Mesodermal cell (in vitro differentiated cells): Measurements from ENCODE around the gene BORCS5.
"Not testable (repeated sequence)": the region's sequence is repeated elsewhere in the genome, so short reads cannot be mapped to it uniquely, and the experiment has no call there.

Experiments used
- H3K27ac ChIP-seq: 2 replicates; pipeline ENCODE4 v1.7.0; 2013; ENCODE audit warnings: mild to moderate bottlenecking, low read depth, low read length, moderate library complexity; ENCODE audit not compliant: severe bottlenecking
- H3K36me3 ChIP-seq: 2 replicates; pipeline ENCODE4 v1.7.1; 2013; ENCODE audit warnings: mild to moderate bottlenecking, low read length, moderate library complexity; ENCODE audit not compliant: control insufficient read depth, insufficient read depth
- H3K4me1 ChIP-seq: one replicate; pipeline ENCODE4 v1.7.1; 2013; ENCODE audit warnings: mild to moderate bottlenecking, low read length; ENCODE audit not compliant: insufficient read depth, control insufficient read depth, poor library complexity, severe bottlenecking
- H3K4me3 ChIP-seq: 2 replicates; pipeline ENCODE4 v1.7.0; 2013; ENCODE audit warnings: low read length, control low read depth, mild to moderate bottlenecking; ENCODE audit not compliant: insufficient read depth, poor library complexity, severe bottlenecking; ENCODE audit errors: extremely low read depth
- H3K9me3 ChIP-seq: 2 replicates; pipeline ENCODE4 v1.7.1; 2013; ENCODE audit warnings: mild to moderate bottlenecking, low read length, moderate library complexity; ENCODE audit not compliant: control insufficient read depth
- WGBS, 2 experiments: methylation state at CpG; one replicate each; pipeline ENCODE4 v1.1.5; 2013; ENCODE audit warnings: missing lambda C conversion rate in 2 of 2; ENCODE audit not compliant: insufficient coverage in 2 of 2; 5-methylcytosine and 5-hydroxymethylcytosine counted together

BORCS5 gene

DNA sequence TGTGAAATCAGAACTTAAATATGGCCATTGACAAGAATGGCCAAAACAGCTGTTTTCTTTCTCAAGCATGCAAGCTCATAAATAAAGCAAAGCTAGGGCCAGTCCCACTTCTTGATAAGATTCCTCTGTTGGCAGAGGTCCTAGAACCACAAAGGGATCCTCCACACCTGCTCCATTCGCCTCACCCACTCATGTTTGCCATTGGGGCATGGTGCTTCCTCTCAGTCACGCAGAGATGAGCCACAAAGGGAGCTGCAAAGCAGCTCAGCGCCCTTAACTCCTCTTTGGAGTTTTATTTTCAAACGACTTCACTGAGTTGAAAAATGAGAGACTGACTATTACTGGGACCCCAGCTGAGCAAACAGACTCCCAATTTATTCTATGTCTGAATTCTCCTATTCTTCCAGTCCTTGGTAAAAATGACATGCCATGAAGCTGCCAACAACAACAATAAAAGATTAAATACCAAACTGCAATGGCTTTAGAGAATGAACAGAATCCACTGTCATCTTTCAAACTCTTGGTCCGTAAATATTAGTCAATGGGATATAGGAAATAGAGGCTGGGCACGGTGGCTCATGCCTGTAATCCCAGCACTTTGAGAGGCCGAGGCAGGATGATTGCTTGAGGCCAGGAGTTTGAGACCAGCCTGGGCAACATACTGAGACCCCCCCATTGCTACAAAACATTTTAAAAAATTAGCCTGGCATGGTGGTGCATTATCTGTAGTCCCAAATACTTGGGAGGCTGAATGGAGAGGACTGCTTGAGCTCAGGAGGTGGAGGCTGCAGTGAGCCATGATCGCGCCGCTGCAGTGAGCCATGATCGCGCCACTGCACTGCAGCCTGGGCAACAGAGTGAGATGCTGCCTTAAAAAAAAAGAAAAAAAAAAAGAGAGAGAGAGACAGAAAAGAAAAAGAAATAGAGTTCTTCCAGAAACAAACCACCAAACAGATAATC is 23.2 kb upstream of the BORCS5 start:
- Histone ChIP-seq H3K36me3 (no peaks in the 10 kb centered on the region), H3K27ac (no peak overlapping the region), H3K9me3 (no peaks in the 10 kb centered on the region), H3K4me1 (no peaks in the 10 kb centered on the region), H3K4me3 (no peak overlapping the region)
- WGBS, 2 experiments, result 83 to 91% methylated on average over 6 to 9 of the region's 12 CpGs

DNA sequence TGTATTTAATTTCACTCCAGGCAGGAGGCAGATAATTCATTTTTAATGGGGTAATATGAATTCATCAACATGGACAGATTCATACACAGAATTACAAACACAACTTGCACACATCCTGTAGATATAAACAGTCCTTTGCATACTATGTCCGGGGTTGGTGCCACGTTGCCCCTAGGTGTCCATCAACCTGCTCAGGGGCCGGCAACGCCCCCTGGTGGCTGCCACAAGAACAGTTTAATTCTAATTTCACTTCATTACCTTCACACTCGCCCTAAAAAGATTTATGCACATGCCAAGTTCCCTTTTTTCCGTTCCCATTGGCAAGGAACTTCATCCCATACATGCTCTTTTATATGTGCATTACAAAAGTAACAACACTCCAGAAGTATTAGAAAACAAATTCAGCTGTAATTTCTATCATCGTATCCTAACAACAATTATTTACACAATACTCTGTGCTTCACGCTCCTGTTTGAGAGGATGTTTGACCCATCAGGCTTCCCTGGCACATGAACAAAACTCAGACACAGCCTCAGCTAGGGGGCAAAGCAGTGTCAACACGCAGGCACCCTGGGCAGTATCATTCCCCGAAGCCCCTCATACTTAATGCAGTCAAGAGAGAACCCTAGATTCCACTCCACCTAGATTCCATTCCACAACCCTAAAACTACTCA is 22.4 kb upstream of the BORCS5 start:
- Histone ChIP-seq H3K9me3 (no peaks in the 10 kb centered on the region), H3K36me3 (no peaks in the 10 kb centered on the region), H3K4me3 (no peak overlapping the region), H3K27ac (no peak overlapping the region), H3K4me1 (no peaks in the 10 kb centered on the region)
- WGBS, 2 experiments, result 26 to 44% methylated on average over 8 to 10 of the region's 10 CpGs

DNA sequence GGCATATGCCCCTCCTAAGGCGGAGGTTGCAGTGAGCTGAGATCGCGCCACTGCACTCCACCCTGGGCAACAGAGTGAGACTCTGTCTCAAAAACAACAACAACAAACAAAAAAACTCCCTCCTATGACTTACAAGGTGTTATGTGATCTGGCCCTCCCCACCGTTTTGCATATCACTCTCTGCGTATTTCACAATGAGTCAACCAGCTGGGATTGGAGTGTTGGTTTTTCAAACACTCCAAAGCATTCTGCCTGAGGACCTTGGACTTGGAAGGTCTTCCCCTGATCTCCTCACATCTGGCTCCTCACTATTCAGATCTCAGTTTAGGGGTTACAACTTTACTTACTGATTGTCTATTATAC is 20.8 kb upstream of the BORCS5 start:
- Histone ChIP-seq H3K36me3 (no peaks in the 10 kb centered on the region), H3K4me1 (no peaks in the 10 kb centered on the region), H3K4me3 (no peak overlapping the region), H3K9me3 (no peaks in the 10 kb centered on the region), H3K27ac (no peak overlapping the region)
- 81 to 100% methylated on average over 3 to 5 of the region's 5 CpGs for WGBS, 2 experiments

DNA sequence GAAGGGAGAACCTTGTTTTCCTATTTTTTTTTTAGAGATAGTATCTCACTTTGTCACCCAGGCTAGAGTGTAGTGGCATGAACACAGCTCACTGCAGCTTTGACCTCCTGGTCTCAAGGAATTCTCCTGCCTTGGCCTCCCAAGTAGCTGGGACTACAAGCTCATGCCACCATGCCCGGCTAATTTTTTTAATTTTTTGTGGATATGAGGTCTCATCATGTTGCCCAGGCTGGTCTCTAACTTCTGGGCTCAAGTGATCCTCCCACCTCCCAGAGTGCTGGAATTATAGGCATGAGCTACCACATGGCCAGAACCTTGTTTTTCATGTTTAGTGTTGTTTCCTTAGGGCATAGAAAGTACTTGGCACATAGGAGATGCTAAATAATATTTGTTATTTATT is 20.4 kb upstream of the BORCS5 start:
- no CpG with 5 or more reads among the region's 1 CpG for WGBS, 2 experiments
- Histone ChIP-seq H3K4me1 (no peaks in the 10 kb centered on the region), H3K36me3 (no peaks in the 10 kb centered on the region), H3K27ac (no peak overlapping the region), H3K9me3 (no peaks in the 10 kb centered on the region), H3K4me3 (no peak overlapping the region)

DNA sequence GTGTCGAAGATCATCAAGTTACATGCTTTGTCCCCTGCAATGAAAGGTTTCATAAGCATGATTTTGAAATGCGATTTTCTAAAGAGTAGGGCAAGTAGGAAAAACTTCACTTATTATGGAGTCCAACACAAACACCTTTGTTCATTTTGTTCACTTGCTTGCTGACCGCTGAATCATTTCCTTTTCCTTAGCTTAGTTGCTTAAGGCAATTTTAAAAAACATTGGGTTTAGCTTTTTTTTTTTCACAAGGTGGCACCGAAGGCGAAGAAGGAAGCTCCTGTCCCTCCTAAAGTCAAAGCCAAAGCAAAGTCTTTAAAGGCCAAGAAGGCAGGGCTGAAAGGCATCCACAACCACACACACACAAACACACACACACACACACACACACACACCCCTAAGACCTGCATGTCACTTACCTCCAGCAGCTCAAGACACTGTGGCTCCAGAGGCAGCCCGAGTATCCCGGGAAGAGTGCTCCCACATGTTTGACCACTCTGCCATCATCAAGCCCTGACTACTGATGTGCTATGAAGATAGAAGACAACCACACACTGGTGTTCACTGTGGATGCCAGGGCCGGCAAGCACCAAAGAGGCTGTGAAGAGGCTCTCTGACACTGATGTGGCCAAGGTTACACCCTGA is 18.2 kb upstream of the BORCS5 start:
- WGBS, 2 experiments, result 94 to 100% methylated on average over 3 to 4 of the region's 8 CpGs

DNA sequence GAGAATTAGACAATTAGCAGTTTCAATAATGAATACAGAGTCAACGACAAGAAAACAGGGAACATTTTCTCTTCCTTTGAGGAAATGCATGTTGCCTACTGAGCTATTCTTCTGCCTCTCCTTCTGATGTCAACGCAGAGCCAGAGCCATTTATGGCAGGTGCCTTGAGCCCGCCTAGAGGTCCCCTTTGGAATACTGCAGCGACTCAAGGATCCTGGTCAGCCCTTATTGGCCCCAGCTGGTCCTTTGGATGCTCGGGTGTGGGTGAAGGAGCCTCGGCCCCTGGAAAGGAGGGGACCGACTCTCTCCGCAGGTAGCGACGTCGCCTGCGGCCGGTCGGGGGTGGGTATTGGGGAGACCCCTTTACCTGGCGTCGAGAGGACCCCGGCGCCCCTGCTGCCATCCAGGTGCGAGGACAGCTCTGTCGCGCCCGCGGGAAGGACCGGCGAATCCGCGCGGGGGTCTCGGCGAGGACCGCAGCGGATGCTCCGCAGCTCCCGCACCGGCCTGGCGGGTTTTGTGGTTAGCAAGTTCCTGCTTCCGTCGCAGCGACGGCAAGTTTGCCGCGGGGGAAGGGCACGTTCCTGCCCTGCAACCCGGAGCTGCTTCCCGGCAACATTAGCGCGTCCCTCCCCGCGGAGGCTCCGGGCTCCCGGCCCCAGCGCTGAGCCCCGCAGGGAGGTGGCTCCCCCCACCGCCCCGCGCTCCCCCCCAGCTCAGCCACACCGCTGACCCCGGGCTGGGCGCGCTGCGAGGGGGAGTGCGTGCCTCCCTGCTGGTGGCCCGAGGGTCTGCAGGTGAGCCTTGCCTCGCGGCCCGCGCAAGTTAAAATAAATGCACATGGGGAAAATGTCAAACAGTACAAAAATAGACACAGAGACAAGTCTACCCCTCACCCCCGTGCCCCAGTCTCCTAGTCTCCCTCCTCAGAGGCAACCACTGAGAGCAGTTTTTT is 6.9 kb upstream of the BORCS5 start, which contains the start of gene MANSC1:
Gene MANSC1, minus strand, starts transcription at position 532 of the 955 bp plus-strand sequence. CDS start 6,928 bp downstream, outside the sequence.
- Histone ChIP-seq H3K27ac (no peak within 1 kb of the TSS), H3K4me3 (peak within 1 kb of the TSS; percentile 53), H3K9me3 (no peaks in the 10 kb centered on the region), H3K4me1 (peaks cover 3% of the 10 kb centered on the region), H3K36me3 (no peaks in the 10 kb centered on the region)
- WGBS, 2 experiments, result 0 to 1% methylated on average over 43 to 56 of the region's 68 CpGs

More for the DNA sequence above, 18.2 kb upstream of the BORCS5 start:
- H3K27ac ChIP-seq, result no peak overlapping the region
- no peaks in the 10 kb centered on the region for H3K36me3 ChIP-seq
- no peaks in the 10 kb centered on the region for H3K9me3 ChIP-seq
- H3K4me1 ChIP-seq, result no peaks in the 10 kb centered on the region
- H3K4me3 ChIP-seq, result no peak overlapping the region

GRCh38 chr12:12350868-12351463 is 5.9 kb upstream of the BORCS5 start:
- no peaks in the 10 kb centered on the region for H3K9me3 ChIP-seq
- no peak overlapping the region for H3K27ac ChIP-seq
- H3K4me3 ChIP-seq, result no peak overlapping the region
- WGBS, 2 experiments, result 100% methylated on average over 1 of the region's 3 CpGs
- H3K4me1 ChIP-seq, result peaks cover 3% of the 10 kb centered on the region
- H3K36me3 ChIP-seq, result no peaks in the 10 kb centered on the region

DNA sequence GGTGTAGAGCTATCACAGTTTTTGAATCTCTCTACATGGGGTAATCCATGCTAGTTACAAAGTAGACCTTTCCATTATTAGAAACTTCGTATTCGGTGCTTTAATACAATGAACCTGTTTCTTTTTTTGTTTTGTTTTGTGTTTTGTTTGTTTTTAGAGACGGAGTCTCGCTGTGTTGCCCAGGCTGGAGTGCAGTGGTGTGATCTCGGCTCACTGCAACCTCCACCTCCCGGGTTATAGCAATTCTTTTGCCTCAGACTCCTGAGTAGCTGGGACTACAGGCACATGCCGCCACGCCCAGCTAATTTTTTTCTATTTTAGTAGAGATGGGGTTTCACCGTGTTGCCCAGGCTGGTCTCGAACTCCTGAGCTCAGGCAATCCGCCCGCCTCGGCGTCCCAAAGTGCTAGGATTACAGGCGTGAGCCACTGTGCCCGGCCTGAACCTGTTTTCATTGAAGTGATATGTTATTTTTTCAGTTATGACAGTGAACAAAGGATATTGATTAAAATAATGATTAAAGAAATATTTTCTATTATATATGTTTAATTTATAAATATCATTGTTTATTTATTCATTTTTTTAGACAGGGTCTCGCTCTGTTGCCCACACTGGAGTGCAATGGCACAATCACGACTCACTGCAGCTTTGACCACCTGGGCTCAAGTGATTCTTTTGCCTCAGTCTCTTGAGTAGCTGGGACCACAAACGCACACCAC is 5.3 kb upstream of the BORCS5 start:
- H3K9me3 ChIP-seq, H3K36me3 ChIP-seq, H3K27ac ChIP-seq, H3K4me1 ChIP-seq, H3K4me3 ChIP-seq: not testable (repeated sequence)
- 87 to 93% methylated on average over 12 to 15 of the region's 19 CpGs for WGBS, 2 experiments

DNA sequence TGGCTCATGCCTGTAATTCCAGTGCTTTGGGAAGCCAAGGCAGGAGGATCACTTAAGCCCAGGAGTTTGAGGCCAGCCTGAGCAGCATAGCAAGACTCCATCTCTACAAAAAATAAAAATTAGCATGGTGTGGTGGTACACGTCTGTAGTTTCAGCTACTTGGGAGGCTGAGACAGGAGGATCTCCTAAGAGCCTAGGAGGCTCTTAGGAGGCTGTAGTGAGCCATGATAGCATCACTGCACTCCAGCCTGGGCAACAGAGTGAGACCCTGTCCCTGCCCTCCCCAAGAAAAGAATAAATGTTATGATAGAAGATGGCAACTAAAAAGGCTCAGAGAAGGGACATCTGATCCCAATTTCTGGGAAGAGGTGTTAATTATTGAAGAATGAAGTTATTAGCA is 3.6 kb upstream of the BORCS5 start:
- WGBS, 2 experiments, result 86 to 100% methylated on average over 1 of the region's 1 CpG
- H3K27ac ChIP-seq, result no peak overlapping the region
- no peaks in the 10 kb centered on the region for H3K9me3 ChIP-seq
- H3K4me1 ChIP-seq, result peaks cover 3% of the 10 kb centered on the region
- no peaks in the 10 kb centered on the region for H3K36me3 ChIP-seq
- H3K4me3 ChIP-seq, result no peak overlapping the region
